Keratinocyte (primary cell): ENCODE results near the gene PROSER1. TPM values are rescaled to one million over a fixed set of nuclear protein-coding genes. Genes with fewer than 3 reads are reported as not detected.

ENCODE experiments used
- DNase-seq: peaks from one replicate; pipeline ENCODE4 v3.0.0-alpha.2; 2011; ENCODE audit warnings: low read depth, missing footprints, low spot score
- FAIRE-seq: peaks from 2 replicates; lab custom pipeline; 2011; peaks lifted over from hg19 to GRCh38; lab: Jason Lieb, UNC
- H2AFZ ChIP-seq: 2 replicates; pipeline ENCODE4 v1.6.0; 2012; ENCODE audit warnings: low read length, control low read depth, inconsistent platforms; ENCODE audit not compliant: control insufficient read depth
- H3K27ac ChIP-seq: 2 replicates; pipeline ENCODE4 v1.5.1; 2011; ENCODE audit warnings: low read length; ENCODE audit not compliant: control insufficient read depth, insufficient read depth
- H3K27me3 ChIP-seq: 3 replicates; pipeline ENCODE4 v1.6.0; 2011; ENCODE audit warnings: low read length; ENCODE audit not compliant: control insufficient read depth, insufficient read depth; ENCODE audit errors: extremely low read depth
- H3K36me3 ChIP-seq, 2 experiments: 2 replicates in 1 of 2; 3 replicates in 1 of 2; pipeline ENCODE4 v1.5.1; 2011; ENCODE audit warnings: low read length in 2 of 2, mild to moderate bottlenecking in 1 of 2; ENCODE audit not compliant: control insufficient read depth in 2 of 2, insufficient read depth in 2 of 2; ENCODE audit errors: extremely low read depth in 1 of 2
- H3K4me1 ChIP-seq: 3 replicates; pipeline ENCODE4 v1.5.1; 2011; ENCODE audit warnings: low read length; ENCODE audit not compliant: control insufficient read depth, insufficient read depth; ENCODE audit errors: extremely low read depth
- H3K4me2 ChIP-seq: 3 replicates; pipeline ENCODE4 v1.6.0; 2011; ENCODE audit warnings: low read depth, low read length; ENCODE audit not compliant: control insufficient read depth, insufficient read depth; ENCODE audit errors: extremely low read depth
- H3K4me3 ChIP-seq, 3 experiments: fragments of 200-600 bp in 1 of 3; sonication (generic) in 1 of 3; 2 replicates in 2 of 3; 3 replicates in 1 of 3; pipeline ENCODE4 v1.5.1; 2011 to 2016; ENCODE audit warnings: low read length in 3 of 3, mild to moderate bottlenecking in 3 of 3, control low read depth in 2 of 3, inconsistent platforms in 1 of 3, low read depth in 1 of 3, mixed read lengths in 1 of 3, mixed run types in 1 of 3, moderate library complexity in 1 of 3; ENCODE audit not compliant: control insufficient read depth in 2 of 3, insufficient read depth in 2 of 3; ENCODE audit errors: extremely low read depth in 1 of 3
- H3K79me2 ChIP-seq: 2 replicates; pipeline ENCODE4 v1.6.0; 2012; ENCODE audit warnings: low read length; ENCODE audit not compliant: control insufficient read depth, insufficient read depth
- H3K9ac ChIP-seq: 3 replicates; pipeline ENCODE4 v1.6.0; 2011; ENCODE audit warnings: low read length; ENCODE audit not compliant: control insufficient read depth, insufficient read depth; ENCODE audit errors: extremely low read depth
- H3K9me1 ChIP-seq: 3 replicates; pipeline ENCODE4 v1.6.0; 2011; ENCODE audit warnings: low read length; ENCODE audit not compliant: control insufficient read depth, insufficient read depth; ENCODE audit errors: extremely low read depth
- H3K9me3 ChIP-seq: 2 replicates; pipeline ENCODE4 v1.5.1; 2012; ENCODE audit warnings: low read depth, low read length; ENCODE audit not compliant: control insufficient read depth
- H4K20me1 ChIP-seq: 3 replicates; pipeline ENCODE4 v1.6.0; 2011; ENCODE audit warnings: low read length; ENCODE audit not compliant: control insufficient read depth, insufficient read depth; ENCODE audit errors: extremely low read depth
- EZH2 ChIP-seq: IDR thresholded peaks from one replicate; pipeline ENCODE4 v1.6.1; 2012; ENCODE audit warnings: inconsistent platforms, mild to moderate bottlenecking, low read length, moderate library complexity
- dilution Hi-C: fragments of 300-500 bp; cut with MboI; formaldehyde crosslinking; loops from one replicate; pipeline ENCODE4 v1.7.0; 2020; ENCODE audit warnings: low sequenced_read_pairs; ENCODE audit not compliant: extremely low pct_ligation_motif_present
- polyA plus RNA-seq, 5 experiments: library from polyadenylated mRNA; depleted of rRNA in 3 of 5; stranded (reverse) in 3 of 5; stranded (forward) in 1 of 5; unstranded in 1 of 5; fragments of >200 nt; gene quantifications; 1 replicate in 1 of 5; 2 replicates in 3 of 5; 3 replicates in 1 of 5; pipeline versions ENCODE4 v1.2.1 to v1.2.3, GENCODE V29; 2011 to 2012; ENCODE audit warnings: missing spikeins in 2 of 5, low read depth in 1 of 5, low replicate concordance in 1 of 5
- TF ChIP-seq, protein P1 (sequence below), 3 experiments: IDR thresholded peaks in 1 of 3; conservative IDR thresholded peaks in 1 of 3; optimal IDR thresholded peaks in 1 of 3; 2 replicates in 2 of 3; 3 replicates in 1 of 3; pipeline versions ENCODE3 to v1.5.1; 2011; ENCODE audit warnings: low read length in 3 of 3, mild to moderate bottlenecking in 3 of 3, moderate library complexity in 2 of 3, control low read depth in 1 of 3, inconsistent platforms in 1 of 3; ENCODE audit not compliant: insufficient read depth in 2 of 3; ENCODE audit errors: extremely low read depth in 1 of 3

The PROSER1 gene
- polyA plus RNA-seq, 1 donor (not counting 4 experiments of a cell fraction or from before 2014, with no cell fraction given), result 16.9 TPM

DNA sequence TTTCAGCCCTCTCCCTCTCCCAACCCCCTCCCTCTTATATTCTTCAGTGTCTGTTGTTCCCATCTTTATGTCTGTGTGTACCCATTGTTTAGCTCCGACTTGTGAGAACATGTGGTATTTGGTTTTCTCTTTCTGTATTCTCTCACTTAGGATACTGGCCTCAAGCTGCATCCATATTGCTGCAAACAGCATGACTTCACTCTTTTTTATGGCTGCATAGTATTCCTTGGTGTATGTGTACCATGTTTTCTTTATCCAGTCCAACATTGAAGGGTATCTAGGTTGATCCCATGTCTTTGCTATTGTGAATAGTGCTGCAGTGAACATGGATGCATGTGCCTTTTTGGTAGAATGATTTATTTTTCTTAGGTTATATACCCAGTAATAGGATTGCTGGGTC lies 18.1 kb upstream of the PROSER1 start:
- dilution Hi-C loops, result no loop called here
- Histone ChIP-seq H3K4me1 (no peaks in the 10 kb centered on the region), H3K9me1 (no peaks in the 10 kb centered on the region), H2AFZ (no peak overlapping the region), H3K9ac (no peak overlapping the region), H3K27me3 (no peaks in the 10 kb centered on the region), H3K79me2 (no peaks in the 10 kb centered on the region), H3K4me2 (no peak overlapping the region), H3K36me3 (no peaks in the 10 kb centered on the region), H3K27ac (no peak overlapping the region), H3K4me3 (no peak overlapping the region), H3K9me3 (no peaks in the 10 kb centered on the region), H4K20me1 (no peaks in the 10 kb centered on the region)
- DNase-seq, result no peak
- TF ChIP-seq, protein P1, sequence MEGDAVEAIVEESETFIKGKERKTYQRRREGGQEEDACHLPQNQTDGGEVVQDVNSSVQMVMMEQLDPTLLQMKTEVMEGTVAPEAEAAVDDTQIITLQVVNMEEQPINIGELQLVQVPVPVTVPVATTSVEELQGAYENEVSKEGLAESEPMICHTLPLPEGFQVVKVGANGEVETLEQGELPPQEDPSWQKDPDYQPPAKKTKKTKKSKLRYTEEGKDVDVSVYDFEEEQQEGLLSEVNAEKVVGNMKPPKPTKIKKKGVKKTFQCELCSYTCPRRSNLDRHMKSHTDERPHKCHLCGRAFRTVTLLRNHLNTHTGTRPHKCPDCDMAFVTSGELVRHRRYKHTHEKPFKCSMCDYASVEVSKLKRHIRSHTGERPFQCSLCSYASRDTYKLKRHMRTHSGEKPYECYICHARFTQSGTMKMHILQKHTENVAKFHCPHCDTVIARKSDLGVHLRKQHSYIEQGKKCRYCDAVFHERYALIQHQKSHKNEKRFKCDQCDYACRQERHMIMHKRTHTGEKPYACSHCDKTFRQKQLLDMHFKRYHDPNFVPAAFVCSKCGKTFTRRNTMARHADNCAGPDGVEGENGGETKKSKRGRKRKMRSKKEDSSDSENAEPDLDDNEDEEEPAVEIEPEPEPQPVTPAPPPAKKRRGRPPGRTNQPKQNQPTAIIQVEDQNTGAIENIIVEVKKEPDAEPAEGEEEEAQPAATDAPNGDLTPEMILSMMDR (optimal IDR thresholded peaks at IDR 0.05 in 1 of 3, IDR thresholded peaks at IDR 0.05 in 1 of 3, conservative IDR thresholded peaks at IDR 0.05 in 1 of 3; ENCODE audit: extremely low read depth in 1 of 3, insufficient read depth in 2 of 3, low read length in 3 of 3), result no peak
- no peak for TF ChIP-seq EZH2
- no peak for FAIRE-seq

DNA sequence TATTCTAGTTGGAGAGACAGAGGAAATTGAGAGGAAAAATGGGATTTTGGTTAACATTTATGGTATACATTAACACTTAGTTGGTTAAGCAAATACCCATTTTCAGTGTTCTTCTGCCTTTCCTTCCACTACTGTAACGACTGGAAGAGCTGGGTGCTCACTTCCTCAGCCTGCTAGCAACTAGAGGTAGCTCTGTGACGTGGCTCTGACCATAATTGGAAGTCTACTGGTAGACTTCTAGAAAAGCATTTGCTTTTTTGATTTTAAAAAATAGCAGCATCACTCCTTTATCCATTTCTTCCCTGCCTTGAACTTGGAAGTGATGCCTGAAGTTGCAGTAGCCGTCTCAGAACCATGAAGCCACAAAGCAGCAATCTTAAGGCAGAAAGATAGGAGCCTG lies 16.2 kb upstream of the PROSER1 start:
- H3K4me3 ChIP-seq, result no peak overlapping the region
- H3K4me2 ChIP-seq, result no peak overlapping the region
- no peak overlapping the region for H3K9ac ChIP-seq
- FAIRE-seq, result no peak
- no peak for DNase-seq
- TF ChIP-seq, protein P1 (optimal IDR thresholded peaks at IDR 0.05 in 1 of 3, IDR thresholded peaks at IDR 0.05 in 1 of 3, conservative IDR thresholded peaks at IDR 0.05 in 1 of 3; ENCODE audit: extremely low read depth in 1 of 3, insufficient read depth in 2 of 3, low read length in 3 of 3), result no peak
- no peak for TF ChIP-seq EZH2
- no peaks in the 10 kb centered on the region for H3K27me3 ChIP-seq
- no peaks in the 10 kb centered on the region for H3K36me3 ChIP-seq
- dilution Hi-C loops, result no loop called here
- no peaks in the 10 kb centered on the region for H4K20me1 ChIP-seq
- no peaks in the 10 kb centered on the region for H3K9me1 ChIP-seq
- no peak overlapping the region for H2AFZ ChIP-seq
- no peak overlapping the region for H3K27ac ChIP-seq
- H3K79me2 ChIP-seq, result no peaks in the 10 kb centered on the region
- H3K9me3 ChIP-seq, result no peaks in the 10 kb centered on the region
- H3K4me1 ChIP-seq, result no peaks in the 10 kb centered on the region
